CD4-positive, alpha-beta T cell treated with Interleukin-4 for 1 hour (primary cell): Measurements from ENCODE around the gene NUAK1.

Experiments
- DNase-seq, 2 donors: peaks; one replicate each; pipeline ENCODE4 v3.0.0-alpha.2; 2020 to 2022

NUAK1 gene

DNA sequence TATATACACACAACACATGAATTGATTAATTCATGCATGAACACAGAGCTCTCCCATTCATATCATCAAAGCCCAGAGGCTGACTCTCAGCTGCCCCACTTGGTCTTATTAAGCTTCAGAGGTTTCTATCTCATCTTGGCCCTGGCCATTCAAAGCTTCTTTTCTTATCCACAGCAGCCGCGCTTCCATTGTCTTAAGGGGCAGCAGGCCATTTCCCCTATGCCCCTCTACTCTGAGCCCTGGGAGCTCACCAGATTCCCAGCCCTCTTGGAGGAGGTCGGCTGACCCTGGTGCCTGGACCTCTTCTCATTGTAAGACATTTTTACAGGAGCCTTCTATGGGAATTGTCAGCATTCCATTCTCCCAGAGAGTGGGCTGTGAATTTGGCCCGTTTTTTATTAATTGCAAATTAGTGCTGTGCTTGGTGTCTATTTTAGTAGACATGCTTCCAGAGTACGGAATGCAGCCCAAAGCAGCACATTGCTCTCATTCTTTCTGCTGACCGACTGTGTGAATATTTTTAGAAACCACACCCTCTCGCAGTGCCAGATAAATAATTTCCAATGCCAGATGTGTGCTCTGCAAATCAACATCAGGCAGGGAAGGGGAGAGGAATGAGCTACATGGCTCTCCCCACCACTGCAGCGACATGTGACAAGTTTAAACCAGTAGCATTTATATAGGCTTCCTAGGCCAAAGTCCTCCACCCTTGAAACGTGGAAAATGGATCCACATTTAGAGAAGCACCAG is 58.5 kb downstream of the NUAK1 start:
- DNase-seq = no peak

- no peak for DNase-seq
These were observed 59.5 kb downstream of the NUAK1 start for GRCh38 chr12:106079148-106079738.

GRCh38 chr12:106078358-106079010 is 60.3 kb downstream of the NUAK1 start:
- no peak for DNase-seq

DNA sequence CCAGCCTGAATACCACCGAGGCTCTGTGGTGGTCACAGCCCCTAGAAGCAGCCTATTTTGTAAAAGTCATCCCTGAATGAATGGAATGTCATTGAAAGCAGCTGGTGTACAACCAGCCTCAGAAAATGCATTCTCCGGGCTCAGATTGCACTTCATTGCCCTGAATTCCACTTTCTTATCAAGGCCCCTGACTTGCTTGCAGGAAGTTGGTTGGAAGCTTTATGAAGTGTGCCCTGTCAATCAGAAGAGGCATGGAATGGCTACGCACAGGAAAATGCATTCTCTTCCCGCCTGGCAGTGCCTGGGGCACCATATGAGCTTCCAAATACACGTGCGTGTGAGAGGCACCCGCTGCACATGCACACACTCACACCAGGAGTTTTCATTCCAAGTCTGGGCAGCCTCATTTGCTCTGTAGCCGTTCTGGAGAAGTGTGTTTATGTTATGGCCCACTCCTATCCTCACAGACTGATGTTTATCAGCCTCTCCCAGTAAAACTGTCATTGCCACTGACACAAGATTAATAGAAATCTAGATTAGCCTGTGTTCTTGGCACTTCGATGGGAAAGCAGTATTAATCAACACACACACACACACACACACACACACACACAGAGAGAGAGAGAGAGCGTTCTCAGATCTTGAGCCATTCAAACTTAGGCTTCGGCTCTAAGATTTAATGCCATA is 63.9 kb downstream of the NUAK1 start:
- DNase-seq = no peak

DNA sequence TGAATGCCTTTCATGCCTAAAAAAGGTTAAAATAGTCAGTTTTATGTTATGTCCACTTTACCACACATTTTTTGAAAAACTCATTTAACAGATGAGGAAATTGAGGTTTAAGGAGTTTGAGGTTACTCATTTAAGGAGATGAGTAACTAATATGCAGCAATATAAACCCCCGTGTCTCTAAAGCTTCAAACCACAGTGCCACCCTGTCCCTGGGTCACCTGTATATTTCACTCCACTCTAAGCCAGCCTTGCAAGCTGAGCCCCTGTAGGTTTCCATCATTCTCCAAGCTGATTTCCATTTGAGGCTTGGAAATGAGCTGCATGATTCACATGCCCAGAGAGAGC is 64.4 kb downstream of the NUAK1 start:
- no peak for DNase-seq

- no peak for DNase-seq
These were observed 65.6 kb downstream of the NUAK1 start for GRCh38 chr12:106073179-106073578.

DNA sequence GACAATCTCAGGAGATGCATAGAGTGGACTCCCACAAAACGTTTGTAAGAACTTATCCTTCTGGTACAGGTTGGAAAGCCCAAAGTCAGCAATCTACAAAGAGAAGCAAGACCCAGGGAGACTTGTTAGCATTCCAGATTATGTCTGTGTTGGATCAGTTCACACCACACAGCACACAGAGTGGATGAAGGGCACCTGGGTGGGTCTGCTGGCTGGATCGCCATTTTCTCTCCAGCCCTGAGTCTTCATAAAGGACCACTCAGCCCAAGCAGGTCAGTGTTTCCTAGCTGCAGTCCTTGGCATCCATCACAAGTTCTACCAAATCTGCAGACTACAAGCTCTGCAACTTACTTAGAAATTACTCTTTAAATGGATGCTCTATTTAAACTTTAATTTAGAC is 66.0 kb downstream of the NUAK1 start:
- DNase-seq = no peak

- no peak for DNase-seq
These were observed 67.1 kb downstream of the NUAK1 start for GRCh38 chr12:106071686-106072085.

GRCh38 chr12:106070611-106071010 is 68.1 kb downstream of the NUAK1 start:
- no peak for DNase-seq

- no peak for DNase-seq
These were observed 68.6 kb downstream of the NUAK1 start for GRCh38 chr12:106070147-106070546.

GRCh38 chr12:106068296-106068695 is 70.5 kb downstream of the NUAK1 start:
- no peak for DNase-seq

- DNase-seq = no peak
These were observed 71.0 kb downstream of the NUAK1 start for GRCh38 chr12:106067606-106068205.

DNA sequence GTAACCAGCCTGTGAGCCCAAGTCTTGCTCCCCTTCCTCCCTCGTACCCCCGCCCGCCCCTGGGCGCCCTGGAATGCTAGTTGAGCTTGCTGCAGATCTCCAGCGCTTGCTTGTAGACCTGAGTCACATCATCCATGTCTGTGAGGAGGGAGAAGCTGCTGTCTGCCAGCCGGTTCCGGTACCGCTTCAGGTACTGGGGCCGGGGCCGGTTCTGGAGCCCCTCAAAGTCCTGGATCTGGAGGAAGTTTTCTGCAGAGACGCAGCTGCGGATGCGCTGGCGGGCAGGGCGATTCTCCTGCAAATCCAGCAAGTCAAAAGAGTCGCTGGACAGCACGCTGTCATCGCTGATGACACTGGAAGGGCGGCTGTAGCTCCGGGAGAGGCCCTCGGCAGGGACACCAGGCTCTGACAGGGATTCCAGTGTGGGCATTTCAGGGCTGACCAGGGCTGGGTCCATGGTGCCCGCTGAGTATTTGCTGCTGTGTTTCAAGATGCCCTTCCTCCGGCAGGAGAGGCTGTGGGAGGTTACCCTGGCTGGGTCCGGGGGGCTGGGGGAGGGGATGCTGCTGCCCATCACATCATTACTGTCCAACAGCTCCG is 71.9 kb downstream of the NUAK1 start:
- DNase-seq = no peak

DNA sequence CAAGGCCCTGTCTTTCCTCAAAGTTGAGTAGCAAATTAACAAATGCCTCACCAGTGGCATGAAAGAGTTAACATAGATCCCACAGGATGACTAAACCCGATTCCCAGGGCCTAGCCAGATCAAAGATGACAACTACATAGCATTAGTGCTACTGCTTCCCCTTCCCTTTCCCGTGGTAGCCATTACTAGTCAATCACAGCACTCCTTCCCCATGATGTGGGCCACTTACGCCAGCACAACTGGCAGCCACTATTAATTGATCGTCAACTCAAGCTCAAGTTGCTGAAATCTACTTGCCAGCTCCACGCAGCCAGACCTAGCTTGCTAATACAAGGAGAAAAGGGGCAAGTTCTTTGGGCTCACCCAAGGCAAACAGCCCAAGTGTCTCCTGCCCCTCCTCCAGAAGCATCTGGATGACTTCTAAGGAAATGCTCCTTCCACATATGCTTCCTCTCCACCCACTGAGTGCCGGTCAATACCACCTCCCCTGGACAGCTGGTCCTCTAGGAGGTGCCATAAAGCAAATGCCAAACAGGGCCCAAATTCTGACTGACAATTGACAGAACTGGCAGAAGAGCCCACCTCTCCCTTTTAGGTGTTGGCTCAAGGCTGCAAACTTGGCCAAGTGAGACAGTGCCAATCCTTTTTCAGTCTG is 72.6 kb downstream of the NUAK1 start:
- no peak for DNase-seq

DNA sequence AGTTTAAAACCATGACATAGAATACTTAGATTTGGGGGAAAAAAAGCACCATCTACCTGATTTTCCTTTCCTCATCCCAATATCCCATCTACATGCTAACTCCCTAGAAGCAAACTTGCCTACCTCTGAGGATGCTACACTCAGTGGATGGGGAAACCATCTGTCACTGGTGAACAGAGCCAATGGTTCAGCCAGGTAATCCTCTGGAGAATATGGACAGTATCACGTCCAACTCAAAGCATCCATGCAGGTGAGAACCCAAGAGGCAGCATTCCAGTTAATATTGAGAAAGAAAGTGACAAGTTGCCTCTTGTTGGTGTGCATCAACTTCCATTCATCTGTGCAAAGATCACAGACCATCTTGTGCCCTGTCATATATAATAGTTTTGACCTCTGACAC is 73.2 kb downstream of the NUAK1 start:
- DNase-seq = no peak

DNA sequence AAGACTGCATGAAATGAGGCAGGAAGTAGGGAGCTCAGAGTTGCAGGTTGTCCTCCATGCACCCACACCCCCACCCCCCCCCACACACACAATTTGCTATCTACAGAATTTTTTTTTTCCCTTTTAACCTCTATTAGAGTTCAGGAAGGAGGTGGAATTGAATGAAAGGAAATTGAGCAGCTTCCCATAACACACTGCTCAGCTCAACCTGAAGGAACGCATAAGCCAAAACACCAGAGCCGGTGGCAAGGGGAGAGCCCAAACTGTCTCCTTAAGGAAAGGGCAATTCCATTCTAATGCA is 74.1 kb downstream of the NUAK1 start:
- DNase-seq = no peak

GRCh38 chr12:106063826-106064720 is 74.7 kb downstream of the NUAK1 start:
- no peak for DNase-seq

DNA sequence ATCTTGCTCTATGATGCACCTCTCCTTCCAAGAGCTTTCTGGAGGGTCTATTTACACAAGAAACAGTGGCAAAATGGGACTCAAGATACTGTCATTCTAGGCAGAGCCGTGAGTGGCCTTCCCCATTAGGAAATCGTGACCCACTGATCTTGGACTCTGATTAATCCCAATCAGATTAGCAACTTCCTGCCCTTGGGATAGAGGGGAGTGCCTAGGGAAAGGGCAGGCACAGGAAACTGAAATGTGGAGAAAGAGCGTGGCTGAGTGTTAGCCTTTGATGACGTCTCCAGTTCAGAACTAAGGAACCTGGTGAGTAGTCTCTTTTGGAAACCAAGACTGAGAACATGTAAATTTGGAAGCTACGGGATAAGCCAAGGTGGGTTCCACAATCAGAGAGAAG is 76.1 kb downstream of the NUAK1 start:
- DNase-seq = no peak

DNA sequence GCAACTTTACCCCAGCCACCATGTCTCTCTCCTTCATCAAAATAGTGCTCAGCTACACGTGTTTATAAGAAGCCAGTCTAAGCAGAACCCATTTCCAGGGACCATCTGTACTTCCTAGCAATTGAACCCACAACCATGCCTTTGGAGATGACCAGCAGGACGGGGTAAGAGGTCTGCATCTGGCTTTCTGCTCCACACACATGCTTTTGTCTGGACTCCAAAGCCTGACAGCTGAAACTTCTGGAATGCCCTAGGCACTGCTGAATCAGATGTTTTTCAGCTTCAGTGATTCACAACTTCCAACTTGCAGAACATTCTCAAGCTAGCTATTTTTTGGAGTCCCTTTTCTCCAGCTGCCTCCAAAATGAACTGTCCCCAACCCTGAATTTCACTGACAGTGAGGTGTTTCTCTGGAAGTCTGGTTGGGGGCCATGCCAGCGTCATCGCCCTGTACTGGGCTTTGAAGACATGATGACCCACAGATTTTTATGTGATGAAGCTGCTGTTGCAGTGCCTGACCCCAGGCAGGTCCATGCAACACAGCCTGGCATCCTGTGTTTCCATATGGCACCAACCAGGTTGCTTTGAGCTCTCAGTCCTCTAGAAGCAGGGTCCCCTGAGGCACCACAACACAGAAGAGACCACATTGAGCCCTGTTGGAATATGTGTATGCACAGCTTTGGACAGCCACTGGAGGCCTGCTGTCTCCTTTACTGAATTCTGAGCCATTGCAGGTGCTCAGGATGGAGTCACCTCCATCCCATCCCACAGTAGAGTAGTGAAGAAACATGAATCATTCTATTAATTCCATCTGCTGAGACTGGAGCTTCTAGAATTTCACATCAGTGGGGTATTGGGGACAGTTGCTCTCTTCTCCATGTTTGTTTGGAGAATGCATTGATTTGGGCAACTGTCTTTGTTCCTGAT is 80.2 kb downstream of the NUAK1 start:
- DNase-seq = no peak

DNA sequence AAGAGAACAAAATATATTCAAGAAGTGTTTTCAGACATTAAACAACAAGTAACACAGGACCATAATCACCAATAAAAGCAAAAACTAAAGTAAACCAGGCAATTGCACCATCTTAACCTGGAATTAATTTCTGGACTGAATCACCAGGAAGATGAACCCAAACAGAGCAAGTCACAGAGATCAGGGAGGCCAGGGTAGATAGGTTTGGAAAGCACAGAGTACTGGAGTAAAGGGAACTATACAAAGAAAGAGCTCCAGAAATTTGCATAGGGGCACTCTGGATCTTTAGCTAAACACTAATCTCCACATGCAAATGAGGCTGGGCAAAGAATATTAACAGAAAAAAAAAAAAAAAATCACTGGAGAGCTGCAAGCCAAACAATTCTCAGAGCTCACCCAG is 84.7 kb downstream of the NUAK1 start:
- no peak for DNase-seq
